Transverse colon (tissue), 4 donors: Measurements from ENCODE around the gene BAIAP2L2. TPM values are rescaled to one million over a fixed set of nuclear protein-coding genes. Genes with fewer than 3 reads are reported as not detected.
A peak's percentile ranks its signal among the peaks of the same experiment; 100 is the strongest.

Experiments used
- DNase-seq: peaks from one replicate; pipeline ENCODE4 v3.0.0-alpha.2; 2019
- H3K27ac ChIP-seq, 4 donors: fragments of 200-600 bp; sonication (generic); 2 replicates each; pipeline ENCODE4 v1.5.1; 2016 to 2018; ENCODE audit warnings: inconsistent platforms in 4 of 4
- H3K27me3 ChIP-seq: fragments of 200-600 bp; sonication (generic); 2 replicates; pipeline ENCODE4 v1.5.1; 2017; ENCODE audit warnings: inconsistent platforms
- H3K36me3 ChIP-seq, 4 donors: fragments of 200-600 bp; sonication (generic); 2 replicates each; pipeline ENCODE4 v1.5.1; 2017 to 2019; ENCODE audit warnings: inconsistent platforms in 4 of 4
- H3K4me1 ChIP-seq, 4 donors: fragments of 200-600 bp; sonication (generic); 2 replicates each; pipeline ENCODE4 v1.5.1; 2017 to 2020; ENCODE audit warnings: inconsistent platforms in 4 of 4
- H3K4me3 ChIP-seq, 4 donors: fragments of 200-600 bp; sonication (generic); 1 replicate in 1 of 4; 2 replicates in 3 of 4; pipeline versions ENCODE4 v1.5.1 to v1.6.1; 2017 to 2019; ENCODE audit warnings: inconsistent platforms in 4 of 4
- H3K9me3 ChIP-seq, 2 donors: fragments of 200-600 bp; sonication (generic); 2 replicates each; pipeline ENCODE4 v1.5.1; 2017 to 2019; ENCODE audit warnings: inconsistent platforms in 2 of 2
- EP300 ChIP-seq: sonication (generic); formaldehyde crosslinking; IDR thresholded peaks from one replicate; pipeline ENCODE4 v1.6.1; 2017; ENCODE audit warnings: antibody characterized with exemption, low read depth
- POLR2A ChIP-seq: fragments of 450-650 bp; IDR thresholded peaks from one replicate; pipeline ENCODE4 v1.6.1; 2016; ENCODE audit warnings: antibody characterized with exemption, mild to moderate bottlenecking, moderate library complexity
- POLR2AphosphoS5 ChIP-seq, 3 donors: sonication (generic); formaldehyde crosslinking; IDR thresholded peaks; one replicate each; pipeline ENCODE4 v1.6.1; 2016; ENCODE audit warnings: antibody characterized with exemption in 3 of 3
- WGBS, 2 donors: methylation state at CpG; one replicate each; pipeline ENCODE4 v1.1.5; 2018; ENCODE audit warnings: low coverage in 1 of 2; 5-methylcytosine and 5-hydroxymethylcytosine counted together
- in situ Hi-C, 4 donors: fragments of 200-750 bp; cut with MboI; loops; one replicate each; pipeline versions ENCODE4 v1.15.0 to v1.15.1; 2017; ENCODE audit warnings: low sequenced_read_pairs in 3 of 4, low pct_ligation_motif_present in 1 of 4, low pct_unique_long_range_greater_than_20kb in 1 of 4
- intact Hi-C: fragments of 100-400 bp; cut with DNase I; formaldehyde crosslinking; loops from one replicate; pipeline ENCODE4 v1.15.1; 2023; ENCODE audit warnings: low total_unique reads
- total RNA-seq, 4 donors: library from RNA; depleted of rRNA; stranded (reverse); fragments of >200 nt; gene quantifications; one replicate each; pipeline ENCODE4 v1.1.0, GENCODE V29; 2016
- TF ChIP-seq, protein P1 (sequence below), 5 experiments: fragments of 200-600 bp in 3 of 5; fragments of 450-650 bp in 2 of 5; sonication (generic) in 3 of 5; IDR thresholded peaks; 1 replicate in 2 of 5; 2 replicates in 3 of 5; pipeline ENCODE4 v1.5.1; 2016 to 2017; ENCODE audit warnings: antibody characterized with exemption in 5 of 5, inconsistent platforms in 3 of 5, mild to moderate bottlenecking in 2 of 5, moderate library complexity in 1 of 5

Gene BAIAP2L2
- total RNA-seq, 4 donors from 2014 or later: 106 to 337 (median 127) TPM

GRCh38 chr22:38072322-38073149, 37.9 kb downstream of the BAIAP2L2 start:
- Histone ChIP-seq H3K4me1 (peaks cover 0 to 7% (median 2%) of the 10 kb centered on the region in 4 donors), H3K27me3 (no peaks in the 10 kb centered on the region), H3K27ac (no peak overlapping the region), H3K36me3 (peaks cover 0 to 26% (median 4%) of the 10 kb centered on the region in 4 donors), H3K4me3 (no peak overlapping the region), H3K9me3 (no peaks in the 10 kb centered on the region)
- DNase-seq: no peak
- TF ChIP-seq, protein P1, sequence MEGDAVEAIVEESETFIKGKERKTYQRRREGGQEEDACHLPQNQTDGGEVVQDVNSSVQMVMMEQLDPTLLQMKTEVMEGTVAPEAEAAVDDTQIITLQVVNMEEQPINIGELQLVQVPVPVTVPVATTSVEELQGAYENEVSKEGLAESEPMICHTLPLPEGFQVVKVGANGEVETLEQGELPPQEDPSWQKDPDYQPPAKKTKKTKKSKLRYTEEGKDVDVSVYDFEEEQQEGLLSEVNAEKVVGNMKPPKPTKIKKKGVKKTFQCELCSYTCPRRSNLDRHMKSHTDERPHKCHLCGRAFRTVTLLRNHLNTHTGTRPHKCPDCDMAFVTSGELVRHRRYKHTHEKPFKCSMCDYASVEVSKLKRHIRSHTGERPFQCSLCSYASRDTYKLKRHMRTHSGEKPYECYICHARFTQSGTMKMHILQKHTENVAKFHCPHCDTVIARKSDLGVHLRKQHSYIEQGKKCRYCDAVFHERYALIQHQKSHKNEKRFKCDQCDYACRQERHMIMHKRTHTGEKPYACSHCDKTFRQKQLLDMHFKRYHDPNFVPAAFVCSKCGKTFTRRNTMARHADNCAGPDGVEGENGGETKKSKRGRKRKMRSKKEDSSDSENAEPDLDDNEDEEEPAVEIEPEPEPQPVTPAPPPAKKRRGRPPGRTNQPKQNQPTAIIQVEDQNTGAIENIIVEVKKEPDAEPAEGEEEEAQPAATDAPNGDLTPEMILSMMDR (IDR thresholded peaks at IDR 0.05): no peak
- TF ChIP-seq EP300 (no peak), POLR2AphosphoS5 (IDR thresholded peaks at IDR 0.05) (no peak), POLR2A (no peak)
- intact Hi-C loops (no loop called here), in situ Hi-C loops (loop anchor here in 1 of 4 donors (25.0 kb wide), 1 partner anchor 490 kb away; the partner anchor contains the start of gene DMC1)
- WGBS, 2 donors: 95% methylated on average over 24 of the region's 25 CpGs; no CpG with 5 or more reads in 1 of the 2 donors

DNA sequence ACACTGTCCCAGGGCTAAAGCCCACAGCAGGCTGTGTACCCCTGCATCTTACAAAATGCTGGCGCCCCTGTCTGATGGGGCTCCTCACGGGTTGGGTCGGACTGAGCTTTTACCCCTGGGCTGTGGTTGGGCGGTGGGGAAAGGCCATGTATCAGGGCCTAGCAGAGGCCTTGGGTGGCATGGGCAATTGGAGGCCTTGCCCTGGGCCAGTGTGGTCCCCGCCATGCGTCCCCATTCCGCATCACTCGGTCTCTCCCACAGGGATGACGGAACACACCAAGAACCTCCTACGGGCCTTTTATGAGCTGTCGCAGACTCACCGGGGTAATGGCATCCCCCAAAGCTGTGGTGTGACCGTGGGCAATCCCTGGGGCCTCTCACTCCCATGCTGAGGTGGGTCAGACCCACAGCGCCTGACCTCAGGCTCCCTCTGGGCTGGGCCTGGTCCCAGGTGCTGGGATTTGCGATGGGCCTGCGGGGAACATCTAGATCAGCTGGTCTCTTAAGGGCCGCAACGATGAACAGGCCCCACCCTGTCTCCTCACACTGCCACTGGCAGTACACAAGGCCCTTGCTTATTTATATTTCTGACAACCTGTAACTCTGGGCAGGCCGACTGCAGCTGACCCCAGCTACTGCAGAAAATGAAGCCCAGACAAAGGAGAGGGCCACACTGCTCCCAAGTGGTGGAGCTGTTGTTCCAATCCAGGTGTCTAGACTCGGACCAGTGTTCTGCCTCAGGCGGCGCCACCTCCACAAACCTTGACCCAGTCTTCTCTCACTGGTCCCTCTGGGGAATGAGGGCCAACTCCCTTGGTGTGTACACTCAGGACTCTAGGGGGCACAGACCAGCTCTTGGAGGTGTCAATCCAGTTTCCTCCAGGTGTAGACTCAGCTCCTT, 38.8 kb downstream of the BAIAP2L2 start:
- in situ Hi-C loops: loop anchor here in 1 of 4 donors (25.0 kb wide), 1 partner anchor 491 kb away; the partner anchor contains the start of gene DMC1
- no peak for DNase-seq
- TF ChIP-seq POLR2A (no peak), POLR2AphosphoS5 (IDR thresholded peaks at IDR 0.05) (no peak)
- TF ChIP-seq, protein P1 (IDR thresholded peaks at IDR 0.05): no peak
- Histone ChIP-seq H3K36me3 (peaks cover 0 to 26% (median 4%) of the 10 kb centered on the region in 4 donors), H3K27me3 (no peaks in the 10 kb centered on the region), H3K4me1 (peaks cover 0 to 7% (median 2%) of the 10 kb centered on the region in 4 donors), H3K27ac (no peak overlapping the region), H3K4me3 (no peak overlapping the region), H3K9me3 (no peaks in the 10 kb centered on the region)
- 90% methylated on average over 21 of the region's 22 CpGs; no CpG with 5 or more reads in 1 of the 2 donors for WGBS, 2 donors
- intact Hi-C loops: no loop called here

DNA sequence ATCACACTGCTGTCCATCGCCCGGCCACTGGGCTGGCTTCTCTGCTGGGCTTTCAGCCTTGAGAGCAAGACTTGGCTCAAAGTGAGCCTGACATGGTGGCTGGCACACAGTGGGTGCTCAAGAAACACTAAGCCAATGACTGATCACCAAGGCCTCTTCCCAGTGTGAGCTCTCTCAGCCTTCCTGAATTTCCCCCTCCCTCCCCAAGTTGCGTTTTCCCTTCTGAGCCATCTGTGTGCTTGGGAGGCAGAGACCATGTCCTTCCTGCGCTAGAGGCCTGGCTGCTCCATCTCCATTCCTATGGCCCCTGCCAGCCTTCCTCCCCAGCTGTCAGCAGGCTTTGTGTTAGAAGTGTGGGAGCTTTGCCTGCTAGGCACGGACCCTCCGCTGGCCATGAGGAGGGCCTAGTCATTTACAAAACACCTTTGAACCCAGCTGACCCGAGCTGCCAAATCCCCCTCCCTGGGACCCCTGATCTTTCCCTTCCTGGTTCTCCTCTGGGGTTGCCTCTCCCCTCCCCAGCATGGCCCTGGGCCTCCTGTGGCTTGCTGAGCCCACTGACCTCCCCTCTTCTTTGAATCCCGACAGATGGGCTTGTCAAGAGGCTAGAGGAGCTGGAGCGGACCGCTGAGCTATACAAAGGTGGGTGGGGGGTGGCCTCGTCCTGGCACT, 40.1 kb downstream of the BAIAP2L2 start:
- no peak overlapping the region for H3K4me3 ChIP-seq
- H3K36me3 ChIP-seq: peaks cover 0 to 28% (median 6%) of the 10 kb centered on the region in 4 donors
- H3K9me3 ChIP-seq: no peaks in the 10 kb centered on the region
- H3K27ac ChIP-seq: peak overlapping the region; percentile 29 to 69 (median 64)
- intact Hi-C loops: no loop called here
- no peak for DNase-seq
- peaks cover 0 to 7% (median 2%) of the 10 kb centered on the region in 4 donors for H3K4me1 ChIP-seq
- 89% methylated on average over 11 of the region's 11 CpGs; no CpG with 5 or more reads in 1 of the 2 donors for WGBS, 2 donors
- no peak for TF ChIP-seq EP300
- no peaks in the 10 kb centered on the region for H3K27me3 ChIP-seq
- in situ Hi-C loops: loop anchor here in 1 of 4 donors (25.0 kb wide), 1 partner anchor 492 kb away; the partner anchor contains the start of gene DMC1
